Endothelial cell of umbilical vein (primary cell): ENCODE measurements around the gene ZNF284. TPM values are rescaled to one million over a fixed set of nuclear protein-coding genes. Genes with fewer than 3 reads are reported as not detected.

ENCODE experiments used
- BruUV-seq: library from RNA; stranded (reverse); fragments of 400-500 nt; replicated peaks from 2 replicates; lab custom pipeline; 2021; lab: Mats Ljungman, UMichigan
- CTCF ChIA-PET: fragments of 300-600, 350-600 bp; sonication (Branson Sonifier 250); formaldehyde crosslinking; loops from one replicate; lab custom pipeline; 2021; ENCODE audit warnings: antibody characterized with exemption, inconsistent platforms; lab: Charles Lee
- POLR2A ChIA-PET: fragments of 300-600, 350-600 bp; sonication (Branson Sonifier 250); formaldehyde crosslinking; loops from one replicate; lab custom pipeline; 2021; ENCODE audit warnings: antibody characterized with exemption, inconsistent platforms; lab: Charles Lee
- DNase-seq: peaks from one replicate; pipeline ENCODE4 v3.0.0-alpha.2; 2011; ENCODE audit warnings: low read depth, low spot score
- FAIRE-seq: peaks from 2 replicates; lab custom pipeline; 2011; peaks lifted over from hg19 to GRCh38; lab: Jason Lieb, UNC
- H2AFZ ChIP-seq: 2 replicates; pipeline ENCODE4 v1.6.0; 2012; ENCODE audit warnings: low read depth, low read length, control low read depth, inconsistent platforms
- H3K27ac ChIP-seq: 2 replicates; pipeline ENCODE4 v1.5.1; 2011; ENCODE audit warnings: low read depth, mild to moderate bottlenecking, control low read depth, low read length, moderate library complexity; ENCODE audit not compliant: insufficient read depth
- H3K27me3 ChIP-seq, 2 experiments: 2 replicates each; pipeline versions ENCODE4 v1.6.0 to v1.6.1; 2011; ENCODE audit warnings: low read length in 2 of 2, mixed read lengths in 1 of 2; ENCODE audit not compliant: control insufficient read depth in 2 of 2, insufficient read depth in 2 of 2
- H3K36me3 ChIP-seq, 2 experiments: 2 replicates in 1 of 2; 3 replicates in 1 of 2; pipeline ENCODE4 v1.5.1; 2011; ENCODE audit warnings: low read length in 2 of 2, mild to moderate bottlenecking in 1 of 2, moderate library complexity in 1 of 2; ENCODE audit not compliant: control insufficient read depth in 2 of 2, insufficient read depth in 2 of 2; ENCODE audit errors: extremely low read depth in 1 of 2
- H3K4me1 ChIP-seq: 3 replicates; pipeline ENCODE4 v1.5.1; 2011; ENCODE audit warnings: mild to moderate bottlenecking, low read length; ENCODE audit not compliant: control insufficient read depth, insufficient read depth; ENCODE audit errors: extremely low read depth
- H3K4me2 ChIP-seq: 2 replicates; pipeline ENCODE4 v1.6.1; 2011; ENCODE audit warnings: low read length, control low read depth, mixed read lengths; ENCODE audit not compliant: insufficient read depth
- H3K4me3 ChIP-seq, 3 experiments: fragments of 200-600 bp in 1 of 3; sonication (generic), shearing (Covaris generic) in 1 of 3; replicated peaks in 1 of 3; 2 replicates each; pipeline ENCODE4 v1.5.1; 2011 to 2016; ENCODE audit warnings: control low read depth in 3 of 3, low read length in 3 of 3, mild to moderate bottlenecking in 2 of 3, inconsistent platforms in 1 of 3, low read depth in 1 of 3, moderate library complexity in 1 of 3; ENCODE audit not compliant: insufficient read depth in 1 of 3
- H3K79me2 ChIP-seq: 2 replicates; pipeline ENCODE4 v1.6.0; 2012; ENCODE audit warnings: low read length, inconsistent platforms; ENCODE audit not compliant: control insufficient read depth, insufficient read depth
- H3K9ac ChIP-seq: replicated peaks from 2 replicates; pipeline ENCODE3; 2011; ENCODE audit warnings: low read length, control low read depth; ENCODE audit not compliant: insufficient read depth; ENCODE audit errors: extremely low read depth
- H3K9me1 ChIP-seq: replicated peaks from 3 replicates; pipeline ENCODE4 v1.6.0; 2011; ENCODE audit warnings: mild to moderate bottlenecking, low read length; ENCODE audit not compliant: control insufficient read depth, insufficient read depth; ENCODE audit errors: extremely low read depth
- H3K9me3 ChIP-seq: replicated peaks from 2 replicates; pipeline ENCODE4 v1.5.1; 2012; ENCODE audit warnings: low read length, inconsistent platforms; ENCODE audit not compliant: control insufficient read depth, insufficient read depth
- H4K20me1 ChIP-seq: replicated peaks from 2 replicates; pipeline ENCODE3; 2011; ENCODE audit warnings: mild to moderate bottlenecking, low read length; ENCODE audit not compliant: control insufficient read depth, insufficient read depth; ENCODE audit errors: extremely low read depth
- CTCF ChIP-seq, 2 donors: IDR thresholded peaks; 1 replicate in 1 of 2; 2 replicates in 1 of 2; pipeline ENCODE4 v1.5.1; 2011; ENCODE audit warnings: low read length in 2 of 2, mild to moderate bottlenecking in 2 of 2, moderate library complexity in 2 of 2, control low read depth in 1 of 2, inconsistent platforms in 1 of 2, low read depth in 1 of 2; ENCODE audit not compliant: insufficient read depth in 1 of 2; ENCODE audit errors: extremely low read depth in 1 of 2
- EZH2 ChIP-seq: IDR thresholded peaks from 2 replicates; pipeline ENCODE4 v1.6.1; 2012; ENCODE audit warnings: borderline replicate concordance, low read depth, mild to moderate bottlenecking, moderate library complexity, low read length, inconsistent platforms; ENCODE audit not compliant: severe bottlenecking
- FOS ChIP-seq: IDR thresholded peaks from 2 replicates; pipeline ENCODE4 v1.6.1; 2011; ENCODE audit warnings: mild to moderate bottlenecking, low read length, moderate library complexity, borderline replicate concordance; ENCODE audit not compliant: insufficient read depth
- GATA2 ChIP-seq: IDR thresholded peaks from 2 replicates; pipeline ENCODE4 v1.7.0; 2011; ENCODE audit warnings: low read depth, mild to moderate bottlenecking, moderate library complexity, mixed read lengths, low read length; ENCODE audit not compliant: insufficient read length, insufficient read depth
- JUN ChIP-seq: IDR thresholded peaks from 2 replicates; pipeline ENCODE4 v1.6.1; 2011; ENCODE audit warnings: borderline replicate concordance, low read depth; ENCODE audit not compliant: insufficient read length, insufficient read depth
- MYC ChIP-seq: IDR thresholded peaks from one replicate; pipeline ENCODE4 v1.6.1; 2011; ENCODE audit warnings: mild to moderate bottlenecking, low read depth, low read length
- POLR2A ChIP-seq: IDR thresholded peaks from 2 replicates; pipeline ENCODE4 v1.6.1; 2012; ENCODE audit warnings: low read depth, mild to moderate bottlenecking, control low read depth, low read length
- POLR2AphosphoS5 ChIP-seq: IDR thresholded peaks from 2 replicates; pipeline ENCODE4 v1.6.1; 2012; ENCODE audit warnings: low read depth, mild to moderate bottlenecking, control low read depth, low read length, moderate library complexity; ENCODE audit not compliant: insufficient read depth
- dilution Hi-C: fragments of 300-500 bp; cut with MboI; formaldehyde crosslinking; loops from one replicate; pipeline ENCODE4 v1.15.0; 2019; ENCODE audit warnings: low sequenced_read_pairs; ENCODE audit not compliant: extremely low pct_ligation_motif_present
- intact Hi-C: fragments of 100-400 bp; cut with micrococcal nuclease; formaldehyde crosslinking; loops from one replicate; pipeline ENCODE4 v1.10.0; 2022
- polyA plus RNA-seq, 4 experiments: library from polyadenylated mRNA; depleted of rRNA in 3 of 4; stranded (reverse) in 3 of 4; unstranded in 1 of 4; fragments of >200 nt; gene quantifications; 2 replicates each; pipeline versions ENCODE4 v1.2.1 to v1.2.3, GENCODE V29; 2011 to 2012; ENCODE audit warnings: missing spikeins in 1 of 4
- total RNA-seq: library from RNA; stranded (reverse); gene quantifications from 2 replicates; pipeline ENCODE4 v1.2.3, GENCODE V29; 2021
- TF ChIP-seq, protein P1 (sequence below): IDR thresholded peaks from 2 replicates; pipeline ENCODE4 v1.6.1; 2011; ENCODE audit not compliant: insufficient read depth, insufficient read length

The ZNF284 gene
- total and polyA plus RNA-seq, 2 donors (not counting 3 experiments of a cell fraction or from before 2014, with no cell fraction given), result 0.98 to 2.4 TPM

DNA sequence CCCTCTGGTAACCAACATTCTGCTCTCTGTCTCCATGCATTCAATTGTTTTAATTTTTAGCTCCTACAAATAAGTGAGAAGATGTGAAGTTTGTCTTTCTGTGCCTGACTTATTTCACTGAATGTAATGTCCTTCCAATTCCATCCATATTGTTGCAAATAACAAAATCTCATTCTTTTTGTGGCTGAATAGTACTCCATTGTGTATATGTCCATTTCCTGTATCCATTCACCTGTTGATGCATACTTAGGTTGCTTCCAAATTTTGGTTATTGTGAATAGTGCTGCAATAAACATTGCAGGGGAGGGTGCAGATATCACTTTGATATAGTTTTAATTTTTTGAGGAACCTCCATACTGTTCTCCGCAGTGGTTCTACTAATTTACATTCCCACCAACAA lies 2.5 kb upstream of the ZNF284 start:
- H3K36me3 ChIP-seq, result peaks cover 5 to 9% of the 10 kb centered on the region in 2 experiments
- ChIA-PET CTCF (no interaction called here), POLR2A (no interaction called here)
- H3K27me3 ChIP-seq, result no peaks in the 10 kb centered on the region
- no peaks in the 10 kb centered on the region for H4K20me1 ChIP-seq
- H3K27ac ChIP-seq, result no peak overlapping the region
- FAIRE-seq (no peak), DNase-seq (no peak)
- no peaks in the 10 kb centered on the region for H3K79me2 ChIP-seq
- intact Hi-C loops (no loop called here), dilution Hi-C loops (no loop called here)
- no peak overlapping the region for H2AFZ ChIP-seq
- BruUV-seq, result no TSS peak
- peaks cover 8% of the 10 kb centered on the region for H3K9me3 ChIP-seq
- no peak overlapping the region for H3K4me3 ChIP-seq
- no peak overlapping the region for H3K4me2 ChIP-seq
- H3K9me1 ChIP-seq, result no peaks in the 10 kb centered on the region
- TF ChIP-seq POLR2AphosphoS5 (no peak), JUN (no peak), EZH2 (no peak), POLR2A (no peak), FOS (no peak), CTCF (IDR thresholded peaks at IDR 0.05; ENCODE audit: extremely low read depth in 1 of 2, insufficient read depth in 1 of 2, low read depth in 1 of 2, low read length in 2 of 2) (no peak), MYC (no peak), GATA2 (no peak)
- TF ChIP-seq, protein P1, sequence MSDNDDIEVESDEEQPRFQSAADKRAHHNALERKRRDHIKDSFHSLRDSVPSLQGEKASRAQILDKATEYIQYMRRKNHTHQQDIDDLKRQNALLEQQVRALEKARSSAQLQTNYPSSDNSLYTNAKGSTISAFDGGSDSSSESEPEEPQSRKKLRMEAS, result no peak
- no peak overlapping the region for H3K9ac ChIP-seq
- peaks cover 10% of the 10 kb centered on the region for H3K4me1 ChIP-seq
